WTC11 (cell line): ENCODE data around the gene SLC6A2.

Source experiments
- ESRRA ChIP-seq: sonication (generic); formaldehyde crosslinking; IDR thresholded peaks from 2 replicates; pipeline ENCODE4 v1.8.1; 2022; ENCODE audit warnings: mild to moderate bottlenecking, missing genetic modification reagents, borderline replicate concordance
- JUN ChIP-seq: sonication (generic); formaldehyde crosslinking; IDR thresholded peaks from 2 replicates; pipeline ENCODE4 v1.8.0; 2023; ENCODE audit warnings: mild to moderate bottlenecking, missing genetic modification reagents
- SMAD3 ChIP-seq: sonication (generic); formaldehyde crosslinking; IDR thresholded peaks from 2 replicates; pipeline ENCODE4 v1.8.0; 2022; ENCODE audit warnings: missing genetic modification reagents, mild to moderate bottlenecking, borderline replicate concordance
- TEAD4 ChIP-seq: sonication (generic); formaldehyde crosslinking; IDR thresholded peaks from 2 replicates; pipeline ENCODE4 v1.8.0; 2022; ENCODE audit warnings: mild to moderate bottlenecking, missing genetic modification reagents
- ZBTB21 ChIP-seq: sonication (generic); formaldehyde crosslinking; IDR thresholded peaks from 2 replicates; pipeline ENCODE4 v1.8.1; 2023; ENCODE audit warnings: mild to moderate bottlenecking, missing genetic modification reagents, borderline replicate concordance
- ZNF232 ChIP-seq: sonication (generic); formaldehyde crosslinking; IDR thresholded peaks from 2 replicates; pipeline ENCODE4 v1.8.0; 2022; ENCODE audit warnings: mild to moderate bottlenecking, missing genetic modification reagents
- TF ChIP-seq, protein P1 (sequence below): fragments of 200-600 bp; IDR thresholded peaks from 2 replicates; pipeline ENCODE4 v1.8.0; 2022; ENCODE audit warnings: antibody characterized with exemption
- TF ChIP-seq, protein P2 (sequence below): sonication (generic); formaldehyde crosslinking; IDR thresholded peaks from 2 replicates; pipeline ENCODE4 v1.8.1; 2022; ENCODE audit warnings: mild to moderate bottlenecking, missing genetic modification reagents, moderate library complexity, borderline replicate concordance
- TF ChIP-seq, protein P3 (sequence below): sonication (generic); formaldehyde crosslinking; conservative IDR thresholded peaks from 2 replicates; pipeline ENCODE4 v1.8.1; 2022; ENCODE audit warnings: mild to moderate bottlenecking, missing genetic modification reagents
- TF ChIP-seq, protein P4 (sequence below): sonication (generic); formaldehyde crosslinking; IDR thresholded peaks from 2 replicates; pipeline ENCODE4 v1.8.1; 2023; ENCODE audit warnings: mild to moderate bottlenecking, missing genetic modification reagents, moderate library complexity
- TF ChIP-seq, protein P5 (sequence below): fragments of 250-450 bp; sonication (Bioruptor Pico); IDR thresholded peaks from 2 replicates; pipeline ENCODE4 v1.8.0; 2021; ENCODE audit warnings: mild to moderate bottlenecking
- TF ChIP-seq, protein P6 (sequence below): fragments of 250-450 bp; sonication (Bioruptor Pico); IDR thresholded peaks from 2 replicates; pipeline ENCODE4 v1.9.0; 2021; ENCODE audit warnings: mild to moderate bottlenecking

DNA sequence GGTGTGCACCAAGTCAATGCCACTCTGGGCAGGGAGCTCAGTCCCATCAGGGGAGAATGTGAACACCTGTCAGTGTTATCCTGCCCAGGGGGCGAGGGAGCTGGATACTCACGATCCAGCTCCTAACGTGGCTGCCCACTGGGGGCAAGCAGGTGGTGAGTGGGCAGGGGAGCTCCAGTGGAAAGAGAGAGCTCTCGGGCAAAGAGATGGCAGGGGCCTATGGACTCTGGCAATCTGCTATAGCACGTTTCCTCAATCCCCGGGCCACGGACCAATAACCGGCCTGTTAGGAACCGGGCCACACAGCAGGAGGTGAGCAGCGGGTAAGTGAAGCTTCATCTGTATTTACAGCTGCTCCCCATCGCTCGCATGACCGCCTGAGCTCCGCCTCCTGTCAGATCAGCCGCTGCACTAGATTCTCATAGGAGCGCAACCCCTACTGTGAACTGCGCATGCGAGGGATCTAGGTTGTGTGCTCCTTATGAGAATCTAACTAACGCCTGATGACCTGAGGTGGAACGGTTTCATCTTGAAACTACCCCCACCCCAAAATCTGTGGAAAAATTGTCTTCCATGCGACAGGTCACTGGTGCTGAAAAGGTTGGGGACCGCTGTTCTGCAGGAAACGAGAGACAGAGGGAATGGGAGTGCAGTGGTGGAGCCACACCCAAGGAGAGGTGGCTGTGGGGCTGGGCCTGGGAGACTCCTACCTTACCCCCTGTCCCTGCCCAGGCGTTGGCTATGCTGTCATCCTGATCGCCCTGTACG, 15.6 kb downstream of the SLC6A2 start:
- TF ChIP-seq, protein P1, sequence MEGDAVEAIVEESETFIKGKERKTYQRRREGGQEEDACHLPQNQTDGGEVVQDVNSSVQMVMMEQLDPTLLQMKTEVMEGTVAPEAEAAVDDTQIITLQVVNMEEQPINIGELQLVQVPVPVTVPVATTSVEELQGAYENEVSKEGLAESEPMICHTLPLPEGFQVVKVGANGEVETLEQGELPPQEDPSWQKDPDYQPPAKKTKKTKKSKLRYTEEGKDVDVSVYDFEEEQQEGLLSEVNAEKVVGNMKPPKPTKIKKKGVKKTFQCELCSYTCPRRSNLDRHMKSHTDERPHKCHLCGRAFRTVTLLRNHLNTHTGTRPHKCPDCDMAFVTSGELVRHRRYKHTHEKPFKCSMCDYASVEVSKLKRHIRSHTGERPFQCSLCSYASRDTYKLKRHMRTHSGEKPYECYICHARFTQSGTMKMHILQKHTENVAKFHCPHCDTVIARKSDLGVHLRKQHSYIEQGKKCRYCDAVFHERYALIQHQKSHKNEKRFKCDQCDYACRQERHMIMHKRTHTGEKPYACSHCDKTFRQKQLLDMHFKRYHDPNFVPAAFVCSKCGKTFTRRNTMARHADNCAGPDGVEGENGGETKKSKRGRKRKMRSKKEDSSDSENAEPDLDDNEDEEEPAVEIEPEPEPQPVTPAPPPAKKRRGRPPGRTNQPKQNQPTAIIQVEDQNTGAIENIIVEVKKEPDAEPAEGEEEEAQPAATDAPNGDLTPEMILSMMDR: no peak
- TF ChIP-seq, protein P2, sequence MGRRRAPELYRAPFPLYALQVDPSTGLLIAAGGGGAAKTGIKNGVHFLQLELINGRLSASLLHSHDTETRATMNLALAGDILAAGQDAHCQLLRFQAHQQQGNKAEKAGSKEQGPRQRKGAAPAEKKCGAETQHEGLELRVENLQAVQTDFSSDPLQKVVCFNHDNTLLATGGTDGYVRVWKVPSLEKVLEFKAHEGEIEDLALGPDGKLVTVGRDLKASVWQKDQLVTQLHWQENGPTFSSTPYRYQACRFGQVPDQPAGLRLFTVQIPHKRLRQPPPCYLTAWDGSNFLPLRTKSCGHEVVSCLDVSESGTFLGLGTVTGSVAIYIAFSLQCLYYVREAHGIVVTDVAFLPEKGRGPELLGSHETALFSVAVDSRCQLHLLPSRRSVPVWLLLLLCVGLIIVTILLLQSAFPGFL: no peak
- TF ChIP-seq ESRRA (no peak), TEAD4 (CRISPR knock-in tag) (no peak), ZNF232 (no peak), JUN (CRISPR knock-in tag) (no peak), ZBTB21 (CRISPR knock-in tag) (no peak), SMAD3 (CRISPR knock-in tag) (no peak)
- TF ChIP-seq, protein P3, sequence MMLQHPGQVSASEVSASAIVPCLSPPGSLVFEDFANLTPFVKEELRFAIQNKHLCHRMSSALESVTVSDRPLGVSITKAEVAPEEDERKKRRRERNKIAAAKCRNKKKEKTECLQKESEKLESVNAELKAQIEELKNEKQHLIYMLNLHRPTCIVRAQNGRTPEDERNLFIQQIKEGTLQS (CRISPR knock-in tag): no peak
- TF ChIP-seq, protein P4, sequence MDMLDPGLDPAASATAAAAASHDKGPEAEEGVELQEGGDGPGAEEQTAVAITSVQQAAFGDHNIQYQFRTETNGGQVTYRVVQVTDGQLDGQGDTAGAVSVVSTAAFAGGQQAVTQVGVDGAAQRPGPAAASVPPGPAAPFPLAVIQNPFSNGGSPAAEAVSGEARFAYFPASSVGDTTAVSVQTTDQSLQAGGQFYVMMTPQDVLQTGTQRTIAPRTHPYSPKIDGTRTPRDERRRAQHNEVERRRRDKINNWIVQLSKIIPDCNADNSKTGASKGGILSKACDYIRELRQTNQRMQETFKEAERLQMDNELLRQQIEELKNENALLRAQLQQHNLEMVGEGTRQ: no peak
- TF ChIP-seq, protein P5, sequence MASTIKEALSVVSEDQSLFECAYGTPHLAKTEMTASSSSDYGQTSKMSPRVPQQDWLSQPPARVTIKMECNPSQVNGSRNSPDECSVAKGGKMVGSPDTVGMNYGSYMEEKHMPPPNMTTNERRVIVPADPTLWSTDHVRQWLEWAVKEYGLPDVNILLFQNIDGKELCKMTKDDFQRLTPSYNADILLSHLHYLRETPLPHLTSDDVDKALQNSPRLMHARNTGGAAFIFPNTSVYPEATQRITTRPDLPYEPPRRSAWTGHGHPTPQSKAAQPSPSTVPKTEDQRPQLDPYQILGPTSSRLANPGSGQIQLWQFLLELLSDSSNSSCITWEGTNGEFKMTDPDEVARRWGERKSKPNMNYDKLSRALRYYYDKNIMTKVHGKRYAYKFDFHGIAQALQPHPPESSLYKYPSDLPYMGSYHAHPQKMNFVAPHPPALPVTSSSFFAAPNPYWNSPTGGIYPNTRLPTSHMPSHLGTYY (CRISPR knock-in tag): no peak
- TF ChIP-seq, protein P6, sequence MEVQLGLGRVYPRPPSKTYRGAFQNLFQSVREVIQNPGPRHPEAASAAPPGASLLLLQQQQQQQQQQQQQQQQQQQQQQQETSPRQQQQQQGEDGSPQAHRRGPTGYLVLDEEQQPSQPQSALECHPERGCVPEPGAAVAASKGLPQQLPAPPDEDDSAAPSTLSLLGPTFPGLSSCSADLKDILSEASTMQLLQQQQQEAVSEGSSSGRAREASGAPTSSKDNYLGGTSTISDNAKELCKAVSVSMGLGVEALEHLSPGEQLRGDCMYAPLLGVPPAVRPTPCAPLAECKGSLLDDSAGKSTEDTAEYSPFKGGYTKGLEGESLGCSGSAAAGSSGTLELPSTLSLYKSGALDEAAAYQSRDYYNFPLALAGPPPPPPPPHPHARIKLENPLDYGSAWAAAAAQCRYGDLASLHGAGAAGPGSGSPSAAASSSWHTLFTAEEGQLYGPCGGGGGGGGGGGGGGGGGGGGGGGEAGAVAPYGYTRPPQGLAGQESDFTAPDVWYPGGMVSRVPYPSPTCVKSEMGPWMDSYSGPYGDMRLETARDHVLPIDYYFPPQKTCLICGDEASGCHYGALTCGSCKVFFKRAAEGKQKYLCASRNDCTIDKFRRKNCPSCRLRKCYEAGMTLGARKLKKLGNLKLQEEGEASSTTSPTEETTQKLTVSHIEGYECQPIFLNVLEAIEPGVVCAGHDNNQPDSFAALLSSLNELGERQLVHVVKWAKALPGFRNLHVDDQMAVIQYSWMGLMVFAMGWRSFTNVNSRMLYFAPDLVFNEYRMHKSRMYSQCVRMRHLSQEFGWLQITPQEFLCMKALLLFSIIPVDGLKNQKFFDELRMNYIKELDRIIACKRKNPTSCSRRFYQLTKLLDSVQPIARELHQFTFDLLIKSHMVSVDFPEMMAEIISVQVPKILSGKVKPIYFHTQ (CRISPR knock-in tag): no peak
